ENCODE data around the gene PRKCA. TPM values are rescaled to one million over a fixed set of nuclear protein-coding genes. Genes with fewer than 3 reads are reported as not detected.

Gene PRKCA
- total RNA-seq, 2 experiments from 2014 or later, result 75.1 to 78.5 TPM

- H3K36me3 Mint-ChIP-seq, result no peaks in the 10 kb centered on the region
- no peaks in the 10 kb centered on the region for H3K27me3 Mint-ChIP-seq
- H3K27ac Mint-ChIP-seq, result no peak overlapping the region
- intact Hi-C loops (cut with micrococcal nuclease), result no loop called here
- no peaks in the 10 kb centered on the region for H3K9me3 Mint-ChIP-seq
- CTCF ChIA-PET, result no interaction called here
- no peak for DNase-seq
- H3K4me3 Mint-ChIP-seq, result no peak overlapping the region
- H3K4me1 Mint-ChIP-seq (ENCODE audit: low read depth), result no peaks in the 10 kb centered on the region
- POLR2A ChIA-PET, result no interaction called here
Measured at GRCh38 chr17:66273586-66273848, 28.9 kb upstream of the PRKCA start.

GRCh38 chr17:66275651-66276050 lies 26.8 kb upstream of the PRKCA start:
- ChIA-PET CTCF (no interaction called here), POLR2A (no interaction called here)
- Mint-ChIP-seq H3K4me1 (ENCODE audit: low read depth) (no peaks in the 10 kb centered on the region), H3K27ac (no peak overlapping the region), H3K36me3 (no peaks in the 10 kb centered on the region), H3K27me3 (no peaks in the 10 kb centered on the region), H3K9me3 (no peaks in the 10 kb centered on the region), H3K4me3 (no peak overlapping the region)
- DNase-seq, result no peak
- intact Hi-C loops (cut with micrococcal nuclease), result no loop called here

DNA sequence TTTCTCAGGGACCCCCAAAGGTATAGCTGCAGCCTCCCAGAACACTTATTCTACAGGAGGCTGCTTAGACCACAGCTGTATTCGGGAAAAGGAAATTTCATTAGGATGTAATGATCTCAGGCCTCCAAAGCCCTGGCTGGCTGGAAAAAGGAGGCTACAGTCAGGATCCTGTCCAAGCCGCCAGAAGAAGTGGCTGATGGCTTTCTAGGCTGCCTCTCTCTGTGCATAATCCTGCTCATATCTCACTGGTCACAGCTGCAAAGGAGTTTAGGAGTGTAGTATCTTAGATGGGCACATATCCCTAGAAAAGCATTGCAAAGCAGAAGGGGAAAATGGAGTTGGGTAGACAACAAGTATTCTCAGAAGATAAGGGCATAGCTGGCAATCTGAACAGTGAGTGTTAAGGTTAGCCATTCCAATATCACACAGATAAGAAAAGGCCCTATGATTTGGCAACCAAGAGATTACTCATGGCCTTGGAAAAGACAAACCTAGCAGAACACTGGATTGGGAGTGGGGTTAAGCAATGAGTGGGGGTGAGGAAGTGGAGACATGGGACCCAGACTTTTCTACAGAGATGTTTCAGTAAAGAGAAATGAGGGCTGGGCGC lies 26.0 kb upstream of the PRKCA start:
- Mint-ChIP-seq H3K36me3 (no peaks in the 10 kb centered on the region), H3K4me1 (ENCODE audit: low read depth) (no peaks in the 10 kb centered on the region), H3K27me3 (no peaks in the 10 kb centered on the region), H3K4me3 (no peak overlapping the region), H3K9me3 (no peaks in the 10 kb centered on the region), H3K27ac (no peak overlapping the region)
- intact Hi-C loops (cut with micrococcal nuclease), result no loop called here
- no peak for DNase-seq
- ChIA-PET CTCF (no interaction called here), POLR2A (no interaction called here)

- Mint-ChIP-seq H3K4me3 (no peak overlapping the region), H3K4me1 (ENCODE audit: low read depth) (no peaks in the 10 kb centered on the region), H3K9me3 (no peaks in the 10 kb centered on the region), H3K36me3 (no peaks in the 10 kb centered on the region), H3K27ac (no peak overlapping the region), H3K27me3 (no peaks in the 10 kb centered on the region)
- no peak for DNase-seq
- intact Hi-C loops (cut with micrococcal nuclease), result no loop called here
- ChIA-PET POLR2A (no interaction called here), CTCF (no interaction called here)
Measured at GRCh38 chr17:66277191-66277590, 25.2 kb upstream of the PRKCA start.

DNA sequence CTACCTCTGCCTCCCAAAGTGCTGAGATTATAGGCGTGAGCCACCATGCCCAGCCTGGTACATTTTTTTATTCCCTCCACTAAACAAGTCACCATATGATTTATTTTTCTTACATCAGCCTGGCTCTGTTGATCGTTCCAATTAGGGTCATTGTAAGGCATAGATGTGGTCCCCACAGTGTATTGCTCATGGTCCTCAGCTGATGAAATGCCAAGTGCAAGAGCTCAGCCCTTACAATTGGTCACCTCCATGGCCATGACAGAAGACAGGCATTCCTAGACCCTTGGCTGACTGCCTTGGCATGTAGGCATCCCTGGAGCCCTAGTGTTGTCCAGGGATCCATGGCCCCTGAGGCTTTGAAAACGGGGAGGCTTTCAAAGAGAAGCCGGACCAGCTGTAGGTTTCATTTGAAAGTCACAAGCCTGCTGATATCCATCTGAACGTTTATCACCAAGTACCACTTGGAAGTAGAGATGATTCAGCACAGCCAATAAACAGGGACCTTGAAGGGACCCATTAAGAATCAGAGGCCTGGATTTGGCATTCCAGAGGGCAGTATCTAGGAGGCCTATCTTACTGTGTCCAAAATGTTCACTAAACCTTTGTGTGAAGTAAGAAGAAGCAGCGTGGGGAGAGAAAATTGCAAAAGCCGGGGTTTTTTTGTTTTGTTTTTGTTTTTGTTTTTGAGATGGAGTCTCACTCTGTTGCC lies 20.6 kb upstream of the PRKCA start:
- CTCF ChIA-PET, result no interaction called here
- H3K9me3 Mint-ChIP-seq, result peaks cover 2% of the 10 kb centered on the region

GRCh38 chr17:66283296-66283934 lies 19.0 kb upstream of the PRKCA start:
- no peaks in the 10 kb centered on the region for H3K36me3 Mint-ChIP-seq
- no peak overlapping the region for H3K27ac Mint-ChIP-seq
- no peaks in the 10 kb centered on the region for H3K27me3 Mint-ChIP-seq
- POLR2A ChIA-PET, result no interaction called here
- intact Hi-C loops (cut with micrococcal nuclease), result no loop called here
- no peak overlapping the region for H3K4me3 Mint-ChIP-seq
- CTCF ChIA-PET, result interaction anchor here (1.1 kb wide), 1 partner anchor 11 kb away, joined by 3 read pairs; no protein-coding TSS in a partner anchor
- H3K4me1 Mint-ChIP-seq (ENCODE audit: low read depth), result peaks cover 22% of the 10 kb centered on the region
- no peak for DNase-seq
- peaks cover 2% of the 10 kb centered on the region for H3K9me3 Mint-ChIP-seq

More for the DNA sequence above, 20.6 kb upstream of the PRKCA start:
- intact Hi-C loops (cut with micrococcal nuclease), result no loop called here
- Mint-ChIP-seq H3K36me3 (no peaks in the 10 kb centered on the region), H3K4me3 (no peak overlapping the region), H3K27ac (no peak overlapping the region), H3K27me3 (no peaks in the 10 kb centered on the region), H3K4me1 (ENCODE audit: low read depth) (peaks cover 16% of the 10 kb centered on the region)
- no peak for DNase-seq
- POLR2A ChIA-PET, result no interaction called here

DNA sequence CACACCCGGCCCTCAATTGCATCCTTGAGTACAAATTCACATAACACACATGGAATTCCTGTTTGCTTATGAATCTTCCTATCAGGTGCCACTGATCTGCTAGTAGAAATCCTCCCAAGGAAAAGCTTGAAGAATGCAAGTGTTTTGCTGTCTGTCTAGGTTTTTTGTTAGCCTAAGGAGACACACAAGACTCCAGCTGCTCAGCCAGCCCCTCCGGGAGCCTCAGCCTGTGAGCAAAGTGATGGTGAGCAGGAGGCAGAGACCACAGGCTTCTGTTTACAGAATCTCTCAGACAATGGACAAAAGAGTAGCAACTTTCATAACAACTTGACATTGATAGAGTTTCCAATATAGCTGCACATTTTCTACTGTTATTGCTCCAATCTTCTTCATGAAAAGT lies 18.4 kb upstream of the PRKCA start:
- CTCF ChIA-PET, result interaction anchor here (1.1 kb wide), 1 partner anchor 11 kb away, joined by 3 read pairs; no protein-coding TSS in a partner anchor

DNA sequence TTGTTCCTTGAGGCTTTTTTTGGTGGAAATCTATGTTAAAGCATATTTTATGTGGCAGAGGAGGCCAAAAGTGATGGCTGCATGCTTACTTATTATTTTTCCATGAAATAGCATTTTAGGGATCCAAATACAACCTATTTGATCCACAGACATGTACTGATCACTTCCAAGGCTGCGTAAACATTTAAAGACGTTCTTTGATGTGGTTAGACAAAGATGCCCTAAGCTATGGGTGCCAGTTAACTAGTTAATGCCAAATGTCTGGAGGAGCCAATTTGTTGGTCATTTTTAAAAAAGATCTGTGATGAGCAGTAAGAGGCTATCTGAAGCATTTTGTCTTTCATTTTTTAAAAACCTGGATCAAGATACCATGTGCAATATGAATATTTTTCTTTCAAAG lies 17.3 kb upstream of the PRKCA start:
- Mint-ChIP-seq H3K36me3 (no peaks in the 10 kb centered on the region), H3K27me3 (no peaks in the 10 kb centered on the region), H3K4me3 (no peak overlapping the region), H3K9me3 (peaks cover 2% of the 10 kb centered on the region), H3K27ac (no peak overlapping the region), H3K4me1 (ENCODE audit: low read depth) (peaks cover 22% of the 10 kb centered on the region)
- DNase-seq, result no peak
- intact Hi-C loops (cut with micrococcal nuclease), result no loop called here
- ChIA-PET CTCF (no interaction called here), POLR2A (no interaction called here)

More for the DNA sequence above, 18.4 kb upstream of the PRKCA start:
- Mint-ChIP-seq H3K27ac (no peak overlapping the region), H3K27me3 (no peaks in the 10 kb centered on the region), H3K4me3 (no peak overlapping the region), H3K36me3 (no peaks in the 10 kb centered on the region), H3K9me3 (peaks cover 2% of the 10 kb centered on the region), H3K4me1 (ENCODE audit: low read depth) (peaks cover 22% of the 10 kb centered on the region)
- no peak for DNase-seq
- intact Hi-C loops (cut with micrococcal nuclease), result no loop called here
- POLR2A ChIA-PET, result interaction anchor here (0.6 kb wide), 1 partner anchor 8 kb away, joined by 6 read pairs; no protein-coding TSS in a partner anchor

GRCh38 chr17:66287911-66288310 lies 14.5 kb upstream of the PRKCA start:
- CTCF ChIA-PET, result no interaction called here
- Mint-ChIP-seq H3K4me1 (ENCODE audit: low read depth) (peaks cover 22% of the 10 kb centered on the region), H3K27ac (no peak overlapping the region), H3K27me3 (no peaks in the 10 kb centered on the region), H3K4me3 (no peak overlapping the region), H3K9me3 (peaks cover 2% of the 10 kb centered on the region), H3K36me3 (no peaks in the 10 kb centered on the region)
- DNase-seq, result no peak
- intact Hi-C loops (cut with micrococcal nuclease), result no loop called here
- POLR2A ChIA-PET, result no interaction called here

DNA sequence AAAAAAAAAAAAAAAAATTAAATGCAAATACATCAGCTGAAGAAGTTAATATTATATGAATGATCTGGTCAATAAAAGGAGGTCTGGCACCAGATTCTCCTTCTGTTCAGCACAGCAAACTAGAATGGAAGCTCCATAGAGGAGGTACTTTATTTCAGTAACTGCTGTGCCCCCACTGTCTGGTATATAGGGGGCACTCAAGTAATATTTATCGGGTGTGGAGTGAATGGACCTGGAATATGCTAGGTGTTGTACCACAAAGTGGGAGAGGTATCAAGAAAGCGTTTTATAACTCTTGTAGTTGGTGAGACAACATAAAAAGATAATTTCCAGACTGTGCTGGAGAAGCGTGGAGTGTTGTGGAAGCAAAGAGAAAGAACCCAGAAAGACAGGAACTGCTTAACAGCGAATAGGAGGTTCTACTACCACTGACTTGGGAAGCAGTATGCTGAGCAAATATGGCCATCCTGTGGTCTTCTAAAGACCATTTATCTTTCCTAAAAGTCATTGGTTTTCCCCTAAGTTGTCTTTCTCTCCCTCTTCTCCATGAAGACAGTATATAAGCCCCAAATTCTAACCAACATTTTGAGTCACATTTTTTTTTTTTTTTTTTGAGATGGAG lies 12.2 kb upstream of the PRKCA start:
- POLR2A ChIA-PET, result no interaction called here

DNA sequence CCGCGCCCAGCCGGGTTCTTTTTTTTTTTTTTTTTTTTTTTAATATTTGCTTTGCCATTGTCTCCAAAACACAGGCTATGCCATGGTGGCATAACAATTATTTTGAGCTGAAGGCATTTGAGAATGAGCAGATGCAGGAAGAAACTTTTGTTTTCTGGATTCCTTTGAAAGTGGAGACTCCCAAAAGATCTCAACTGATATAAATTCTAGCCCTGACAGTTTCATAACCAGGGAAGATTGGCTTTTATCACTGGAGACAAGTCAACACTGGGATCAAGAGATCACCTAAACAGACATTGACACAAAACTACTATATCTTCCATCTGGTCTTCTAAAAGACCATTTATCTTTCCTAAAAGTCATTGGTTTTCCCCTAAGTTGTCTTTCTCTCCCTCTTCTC lies 10.1 kb upstream of the PRKCA start:
- DNase-seq, result no peak
- Mint-ChIP-seq H3K27ac (no peak overlapping the region), H3K9me3 (no peaks in the 10 kb centered on the region), H3K27me3 (no peaks in the 10 kb centered on the region), H3K4me3 (no peak overlapping the region), H3K36me3 (no peaks in the 10 kb centered on the region), H3K4me1 (ENCODE audit: low read depth) (peaks cover 5% of the 10 kb centered on the region)
- intact Hi-C loops (cut with micrococcal nuclease), result no loop called here
- ChIA-PET POLR2A (interaction anchor here (0.6 to 0.7 kb wide), 2 partner anchors 8 to 36 kb away, joined by 4 to 6 read pairs; no protein-coding TSS in a partner anchor), CTCF (no interaction called here)

More for the DNA sequence above, 12.2 kb upstream of the PRKCA start:
- H3K27me3 Mint-ChIP-seq, result no peaks in the 10 kb centered on the region
- peaks cover 2% of the 10 kb centered on the region for H3K9me3 Mint-ChIP-seq
- DNase-seq, result no peak
- no peak overlapping the region for H3K4me3 Mint-ChIP-seq
- intact Hi-C loops (cut with micrococcal nuclease), result no loop called here
- H3K4me1 Mint-ChIP-seq (ENCODE audit: low read depth), result peaks cover 18% of the 10 kb centered on the region
- CTCF ChIA-PET, result interaction anchor here (1.7 kb wide), 1 partner anchor 277 kb away, joined by 5 read pairs; no protein-coding TSS in a partner anchor
- H3K36me3 Mint-ChIP-seq, result no peaks in the 10 kb centered on the region
- H3K27ac Mint-ChIP-seq, result no peak overlapping the region

DNA sequence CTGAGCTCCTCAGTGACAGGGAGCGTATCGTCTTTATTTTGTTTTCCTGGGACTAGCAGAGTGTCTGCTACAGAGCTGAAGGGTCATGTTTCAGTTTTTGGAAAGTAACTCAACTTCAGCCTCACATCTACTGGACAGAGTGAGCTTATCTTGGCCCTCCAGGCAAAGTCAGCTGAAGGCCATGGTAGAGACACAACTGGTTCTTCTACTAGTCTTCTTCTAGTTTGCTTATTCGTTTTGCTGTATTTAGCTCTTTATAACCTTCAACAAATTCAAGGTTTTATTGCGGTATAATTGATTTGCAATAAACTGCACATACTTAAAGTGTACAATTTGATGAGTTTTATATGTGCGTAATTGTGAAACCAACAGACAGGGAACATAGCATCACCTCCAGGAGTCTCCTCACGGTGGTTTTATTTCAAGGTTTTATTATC lies 6.1 kb upstream of the PRKCA start:
- Mint-ChIP-seq H3K27ac (no peak overlapping the region), H3K27me3 (no peaks in the 10 kb centered on the region), H3K36me3 (no peaks in the 10 kb centered on the region), H3K9me3 (no peaks in the 10 kb centered on the region), H3K4me1 (ENCODE audit: low read depth) (peaks cover 11% of the 10 kb centered on the region), H3K4me3 (no peak overlapping the region)
- POLR2A ChIA-PET, result no interaction called here
- intact Hi-C loops (cut with micrococcal nuclease), result no loop called here
- no peak for DNase-seq
- CTCF ChIA-PET, result interaction anchor here (0.7 kb wide), 1 partner anchor 36 kb away, joined by 5 read pairs; no protein-coding TSS in a partner anchor
